ENCODE measurements around the gene KIF19. TPM values are rescaled to one million over a fixed set of nuclear protein-coding genes. Genes with fewer than 3 reads are reported as not detected.

The KIF19 gene
- total RNA-seq, 2 experiments from 2014 or later, result 0.81 to 1.1 TPM

DNA sequence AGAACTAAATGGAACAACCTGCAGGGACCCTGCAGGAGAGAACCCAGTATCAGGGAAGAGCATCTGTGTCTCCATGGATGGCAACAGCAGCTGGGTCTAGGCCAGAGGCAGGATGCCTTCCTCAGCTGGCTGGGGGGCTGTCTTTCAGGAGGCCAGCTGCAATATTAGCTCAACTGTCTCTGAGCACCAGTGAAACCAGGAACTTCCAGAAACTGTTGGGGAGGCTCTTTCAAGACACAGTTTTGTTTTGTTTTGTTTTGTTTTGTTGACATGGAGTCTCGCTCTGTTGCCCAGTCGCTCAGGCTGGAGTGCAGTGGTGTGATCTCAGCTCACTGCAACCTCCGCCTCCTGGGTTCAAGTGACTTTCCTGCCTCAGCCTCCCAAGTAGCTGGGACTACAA, 48.8 kb downstream of the KIF19 start:
- H3K36me3 Mint-ChIP-seq (ENCODE audit: low read depth), result no peaks in the 10 kb centered on the region
- no peak for DNase-seq
- H3K27me3 Mint-ChIP-seq, result no peaks in the 10 kb centered on the region
- Histone ChIP-seq H3K4me3 (ENCODE audit: low read length) (no peak overlapping the region), H3K27ac (ENCODE audit: low read depth in 1 of 2, low read length in 2 of 2) (no peak overlapping the region), H3K36me3 (ENCODE audit: insufficient read depth, low read length) (no peaks in the 10 kb centered on the region), H3K27me3 (ENCODE audit: control insufficient read depth in 1 of 2, insufficient read depth in 2 of 2, low read length in 2 of 2) (no peaks in the 10 kb centered on the region), H3K4me1 (ENCODE audit: insufficient read depth, low read length) (peaks cover 8% of the 10 kb centered on the region), H3K9me3 (ENCODE audit: control insufficient read depth in 1 of 2, insufficient read depth in 1 of 2, low read length in 2 of 2) (no peaks in the 10 kb centered on the region)
- intact Hi-C loops (cut with DNase I, micrococcal nuclease), result loop anchor here (5.0 to 10.0 kb wide), 2 partner anchors 227 to 270 kb away; no protein-coding TSS in a partner anchor
- no peaks in the 10 kb centered on the region for H3K9me3 Mint-ChIP-seq
- TF ChIP-seq, protein P1, sequence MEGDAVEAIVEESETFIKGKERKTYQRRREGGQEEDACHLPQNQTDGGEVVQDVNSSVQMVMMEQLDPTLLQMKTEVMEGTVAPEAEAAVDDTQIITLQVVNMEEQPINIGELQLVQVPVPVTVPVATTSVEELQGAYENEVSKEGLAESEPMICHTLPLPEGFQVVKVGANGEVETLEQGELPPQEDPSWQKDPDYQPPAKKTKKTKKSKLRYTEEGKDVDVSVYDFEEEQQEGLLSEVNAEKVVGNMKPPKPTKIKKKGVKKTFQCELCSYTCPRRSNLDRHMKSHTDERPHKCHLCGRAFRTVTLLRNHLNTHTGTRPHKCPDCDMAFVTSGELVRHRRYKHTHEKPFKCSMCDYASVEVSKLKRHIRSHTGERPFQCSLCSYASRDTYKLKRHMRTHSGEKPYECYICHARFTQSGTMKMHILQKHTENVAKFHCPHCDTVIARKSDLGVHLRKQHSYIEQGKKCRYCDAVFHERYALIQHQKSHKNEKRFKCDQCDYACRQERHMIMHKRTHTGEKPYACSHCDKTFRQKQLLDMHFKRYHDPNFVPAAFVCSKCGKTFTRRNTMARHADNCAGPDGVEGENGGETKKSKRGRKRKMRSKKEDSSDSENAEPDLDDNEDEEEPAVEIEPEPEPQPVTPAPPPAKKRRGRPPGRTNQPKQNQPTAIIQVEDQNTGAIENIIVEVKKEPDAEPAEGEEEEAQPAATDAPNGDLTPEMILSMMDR (IDR thresholded peaks at IDR 0.05), result no peak
- POLR2A ChIA-PET, result no interaction called here
- CTCF ChIA-PET, result no interaction called here
- H3K4me1 Mint-ChIP-seq (ENCODE audit: low read depth), result no peaks in the 10 kb centered on the region
- ATAC-seq (ENCODE audit: poor library complexity), result no peak
- H3K4me3 Mint-ChIP-seq, result no peak overlapping the region
- no peak overlapping the region for H3K27ac Mint-ChIP-seq

DNA sequence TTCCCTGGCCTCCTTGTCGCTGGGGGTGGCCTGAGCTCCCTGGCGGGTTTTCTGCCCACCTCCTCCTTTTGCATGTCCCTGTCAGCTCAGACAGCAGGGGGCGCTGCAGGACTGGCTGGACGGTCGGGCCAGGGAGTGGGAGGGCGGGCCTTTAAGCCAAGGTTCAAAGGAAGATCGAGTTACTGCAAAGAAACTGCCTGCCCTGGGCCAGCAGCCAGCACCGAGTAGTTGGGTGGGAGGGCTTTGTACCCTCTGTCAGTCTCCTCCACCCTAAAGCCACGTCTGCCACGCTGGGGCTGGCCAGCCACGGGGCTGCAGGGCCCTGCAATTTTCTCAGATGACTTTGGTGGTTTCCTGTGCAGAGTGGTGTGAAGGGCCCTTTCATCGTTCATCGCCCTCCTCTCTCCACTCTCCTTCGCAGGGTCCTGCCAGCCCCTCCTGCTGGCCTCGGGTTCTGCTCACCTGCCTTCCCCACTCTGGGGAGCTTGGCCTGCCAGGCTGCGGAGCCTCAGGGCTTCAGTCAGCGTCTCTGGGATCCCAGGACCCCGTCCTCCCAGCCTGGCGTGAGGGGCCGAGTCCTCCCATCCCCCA, 53.6 kb downstream of the KIF19 start:
- no peak overlapping the region for H3K4me3 Mint-ChIP-seq
- peak; percentile 92 for ATAC-seq (ENCODE audit: poor library complexity)
- peak; percentile 84 to 95 (median 90) for DNase-seq
- H3K27ac Mint-ChIP-seq, result no peak overlapping the region
- Histone ChIP-seq H3K4me1 (ENCODE audit: insufficient read depth, low read length) (peaks cover 13% of the 10 kb centered on the region), H3K4me3 (ENCODE audit: low read length) (peak overlapping the region; percentile 16), H3K9me3 (ENCODE audit: control insufficient read depth in 1 of 2, insufficient read depth in 1 of 2, low read length in 2 of 2) (no peaks in the 10 kb centered on the region), H3K27me3 (ENCODE audit: control insufficient read depth in 1 of 2, insufficient read depth in 2 of 2, low read length in 2 of 2) (no peaks in the 10 kb centered on the region), H3K27ac (ENCODE audit: low read depth in 1 of 2, low read length in 2 of 2) (no peak overlapping the region), H3K36me3 (ENCODE audit: insufficient read depth, low read length) (no peaks in the 10 kb centered on the region)
- ChIA-PET CTCF (interaction anchor here (0.6 to 2.0 kb wide), 21 partner anchors 9 to 358 kb away, joined by 3 to 22 read pairs (median 4); partner anchors contain the start of genes BTBD17 and GPR142), POLR2A (interaction anchor here (1.0 kb wide), 2 partner anchors 10 to 112 kb away, joined by 3 to 4 read pairs; no protein-coding TSS in a partner anchor)
- intact Hi-C loops (cut with DNase I, micrococcal nuclease), result loop anchor here (1.0 to 10.0 kb wide), 7 partner anchors 77 to 265 kb away; no protein-coding TSS in a partner anchor
- H3K4me1 Mint-ChIP-seq (ENCODE audit: low read depth), result no peaks in the 10 kb centered on the region
- H3K36me3 Mint-ChIP-seq (ENCODE audit: low read depth), result no peaks in the 10 kb centered on the region
- TF ChIP-seq, protein P1 (IDR thresholded peaks at IDR 0.05), result peak; percentile 87
- no peaks in the 10 kb centered on the region for H3K9me3 Mint-ChIP-seq
- H3K27me3 Mint-ChIP-seq, result no peaks in the 10 kb centered on the region

DNA sequence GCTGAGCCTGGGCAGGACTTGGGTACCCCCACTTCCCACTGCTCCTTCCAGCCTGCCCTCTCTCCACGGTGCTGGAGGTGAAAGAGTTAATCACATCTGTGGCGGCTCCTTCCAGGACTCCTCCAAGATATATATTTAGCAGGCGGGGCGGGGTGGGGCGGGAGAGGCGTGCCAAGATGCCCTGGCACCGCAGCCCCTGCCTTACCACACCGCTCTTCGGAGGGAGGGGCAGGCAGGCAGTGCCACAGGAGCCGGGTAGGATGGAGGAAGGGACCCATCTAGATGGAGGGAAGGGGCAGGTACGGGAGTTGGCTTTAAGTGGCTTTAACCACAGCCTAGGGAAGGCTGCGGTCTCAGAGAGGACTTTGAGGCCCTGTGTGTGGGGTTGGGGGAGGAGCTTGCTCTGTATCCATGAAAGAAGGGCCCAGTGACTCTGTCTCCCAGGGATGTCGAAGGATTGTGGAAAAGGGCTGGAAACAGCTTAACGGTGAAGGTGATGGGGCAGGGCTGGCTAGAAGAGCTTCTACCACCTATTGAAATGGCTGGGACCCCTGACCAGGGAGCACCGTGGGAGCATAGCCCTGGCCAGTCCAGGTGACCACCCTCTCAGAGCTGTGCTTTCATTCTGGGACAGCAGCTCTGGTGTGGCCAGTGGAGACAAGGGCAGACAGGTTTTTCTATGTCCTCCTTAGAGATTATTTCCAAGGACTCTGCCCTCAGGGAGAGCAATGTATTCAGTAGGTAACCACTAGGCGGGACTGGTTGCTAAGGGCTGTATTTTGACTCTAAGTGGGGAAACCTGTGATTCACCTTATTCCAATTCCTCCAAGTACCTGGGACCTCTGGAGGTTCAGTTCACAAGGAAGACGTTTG, 54.3 kb downstream of the KIF19 start:
- Histone ChIP-seq H3K36me3 (ENCODE audit: insufficient read depth, low read length) (no peaks in the 10 kb centered on the region), H3K4me3 (ENCODE audit: low read length) (no peak overlapping the region), H3K4me1 (ENCODE audit: insufficient read depth, low read length) (peaks cover 13% of the 10 kb centered on the region), H3K27ac (ENCODE audit: low read depth in 1 of 2, low read length in 2 of 2) (no peak overlapping the region), H3K27me3 (ENCODE audit: control insufficient read depth in 1 of 2, insufficient read depth in 2 of 2, low read length in 2 of 2) (no peaks in the 10 kb centered on the region), H3K9me3 (ENCODE audit: control insufficient read depth in 1 of 2, insufficient read depth in 1 of 2, low read length in 2 of 2) (no peaks in the 10 kb centered on the region)
- no peaks in the 10 kb centered on the region for H3K27me3 Mint-ChIP-seq
- H3K27ac Mint-ChIP-seq, result no peak overlapping the region
- no peak for ATAC-seq (ENCODE audit: poor library complexity)
- ChIA-PET CTCF (interaction anchor here (1.2 to 1.8 kb wide), 2 partner anchors 12 to 107 kb away, joined by 9 to 22 read pairs; partner anchors contain the start of gene GPR142), POLR2A (no interaction called here)
- H3K9me3 Mint-ChIP-seq, result no peaks in the 10 kb centered on the region
- intact Hi-C loops (cut with DNase I, micrococcal nuclease), result no loop called here
- H3K4me3 Mint-ChIP-seq, result no peak overlapping the region
- TF ChIP-seq, protein P1 (IDR thresholded peaks at IDR 0.05), result no peak
- no peaks in the 10 kb centered on the region for H3K4me1 Mint-ChIP-seq (ENCODE audit: low read depth)
- H3K36me3 Mint-ChIP-seq (ENCODE audit: low read depth), result no peaks in the 10 kb centered on the region
- DNase-seq, result no peak
